Stimulated activated CD4-positive, alpha-beta T cell treated with anti-CD3 and anti-CD28 coated beads, Interleukin-15, amount 100 ng/mL, for 48 hours (primary cell): ENCODE data around the gene CCRL2.

Source experiments
- DNase-seq, 2 donors: peaks; one replicate each; pipeline ENCODE4 v3.0.0-alpha.2; 2020; ENCODE audit warnings: low read depth in 2 of 2

The CCRL2 gene

DNA sequence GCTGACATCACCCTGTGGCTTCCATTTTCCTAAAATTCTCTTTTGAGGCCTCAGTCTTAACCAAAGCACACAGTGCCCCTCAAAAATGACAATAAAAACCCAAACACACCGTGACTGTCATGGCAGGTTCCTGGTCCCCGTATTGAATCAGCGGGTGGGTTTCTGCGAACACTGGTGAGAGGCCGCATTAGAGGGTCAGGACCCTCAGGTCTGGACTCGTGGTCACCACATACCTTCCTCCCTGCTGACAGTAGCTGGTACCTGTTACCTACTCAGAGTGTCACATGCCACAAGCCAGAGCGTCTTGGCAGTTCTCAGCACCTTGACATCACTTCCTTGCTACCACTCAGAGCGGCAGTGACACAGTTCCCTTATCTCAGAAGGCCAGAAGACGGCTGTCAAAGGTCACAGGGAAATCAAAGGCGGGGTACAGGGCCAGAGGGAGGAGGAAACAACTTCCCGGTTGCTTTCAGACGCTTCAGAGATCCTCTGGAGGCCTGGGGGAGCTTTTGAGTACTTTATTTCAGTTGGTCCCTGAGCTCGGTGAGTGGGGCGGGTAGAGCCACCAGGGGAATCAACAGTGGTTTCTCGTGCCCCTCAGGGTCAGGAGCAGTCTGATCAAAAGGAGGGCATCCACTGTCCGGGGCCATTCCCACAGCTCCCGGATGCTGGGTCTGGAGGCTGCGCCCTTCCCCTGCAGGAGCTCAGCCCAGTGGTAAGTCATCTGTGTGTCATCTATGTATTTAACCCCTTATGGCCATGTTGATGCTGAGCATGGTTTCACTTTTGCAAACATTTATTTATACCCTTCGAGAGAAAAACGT, at the start of gene CCRL2, which contains the start of gene CCR5AS:
Gene CCRL2 (plus strand): TSS at position 472 of the 824 bp plus-strand sequence. CDS start 821 bp downstream, outside the sequence.
Gene CCR5AS (minus strand): TSS at position 279 of the 824 bp plus-strand sequence.
- peak; percentile 16 to 22 for DNase-seq

DNA sequence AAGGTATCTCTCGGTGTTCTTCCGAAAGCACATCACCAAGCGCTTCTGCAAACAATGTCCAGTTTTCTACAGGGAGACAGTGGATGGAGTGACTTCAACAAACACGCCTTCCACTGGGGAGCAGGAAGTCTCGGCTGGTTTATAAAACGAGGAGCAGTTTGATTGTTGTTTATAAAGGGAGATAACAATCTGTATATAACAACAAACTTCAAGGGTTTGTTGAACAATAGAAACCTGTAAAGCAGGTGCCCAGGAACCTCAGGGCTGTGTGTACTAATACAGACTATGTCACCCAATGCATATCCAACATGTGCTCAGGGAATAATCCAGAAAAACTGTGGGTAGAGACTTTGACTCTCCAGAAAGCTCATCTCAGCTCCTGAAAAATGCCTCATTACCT, 48.6 kb upstream of the CCRL2 start:
- no peak for DNase-seq

DNA sequence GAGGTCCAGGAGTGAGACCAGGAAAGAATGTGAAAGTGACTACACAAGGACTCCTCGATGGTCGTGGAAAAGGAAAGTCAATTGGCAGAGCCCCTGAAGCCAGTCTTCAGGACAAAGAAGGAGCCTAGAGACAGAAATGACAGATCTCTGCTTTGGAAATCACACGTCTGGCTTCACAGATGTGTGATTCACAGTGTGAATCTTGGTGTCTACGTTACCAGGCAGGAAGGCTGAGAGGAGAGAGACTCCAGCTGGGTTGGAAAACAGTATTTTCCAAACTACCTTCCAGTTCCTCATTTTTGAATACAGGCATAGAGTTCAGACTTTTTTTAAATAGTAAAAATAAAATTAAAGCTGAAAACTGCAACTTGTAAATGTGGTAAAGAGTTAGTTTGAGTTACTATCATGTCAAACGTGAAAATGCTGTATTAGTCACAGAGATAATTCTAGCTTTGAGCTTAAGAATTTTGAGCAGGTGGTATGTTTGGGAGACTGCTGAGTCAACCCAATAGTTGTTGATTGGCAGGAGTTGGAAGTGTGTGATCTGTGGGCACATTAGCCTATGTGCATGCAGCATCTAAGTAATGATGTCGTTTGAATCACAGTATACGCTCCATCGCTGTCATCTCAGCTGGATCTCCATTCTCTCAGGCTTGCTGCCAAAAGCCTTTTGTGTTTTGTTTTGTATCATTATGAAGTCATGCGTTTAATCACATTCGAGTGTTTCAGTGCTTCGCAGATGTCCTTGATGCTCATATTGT, 47.1 kb upstream of the CCRL2 start:
- peak; percentile 21 to 30 for DNase-seq

- DNase-seq = no peak
Observed at GRCh38 chr3:46360907-46361306, 46.2 kb upstream of the CCRL2 start.

GRCh38 chr3:46361408-46362283, 45.4 kb upstream of the CCRL2 start:
- DNase-seq = no peak

- DNase-seq = no peak
Observed at GRCh38 chr3:46365041-46365440, 42.0 kb upstream of the CCRL2 start.

DNA sequence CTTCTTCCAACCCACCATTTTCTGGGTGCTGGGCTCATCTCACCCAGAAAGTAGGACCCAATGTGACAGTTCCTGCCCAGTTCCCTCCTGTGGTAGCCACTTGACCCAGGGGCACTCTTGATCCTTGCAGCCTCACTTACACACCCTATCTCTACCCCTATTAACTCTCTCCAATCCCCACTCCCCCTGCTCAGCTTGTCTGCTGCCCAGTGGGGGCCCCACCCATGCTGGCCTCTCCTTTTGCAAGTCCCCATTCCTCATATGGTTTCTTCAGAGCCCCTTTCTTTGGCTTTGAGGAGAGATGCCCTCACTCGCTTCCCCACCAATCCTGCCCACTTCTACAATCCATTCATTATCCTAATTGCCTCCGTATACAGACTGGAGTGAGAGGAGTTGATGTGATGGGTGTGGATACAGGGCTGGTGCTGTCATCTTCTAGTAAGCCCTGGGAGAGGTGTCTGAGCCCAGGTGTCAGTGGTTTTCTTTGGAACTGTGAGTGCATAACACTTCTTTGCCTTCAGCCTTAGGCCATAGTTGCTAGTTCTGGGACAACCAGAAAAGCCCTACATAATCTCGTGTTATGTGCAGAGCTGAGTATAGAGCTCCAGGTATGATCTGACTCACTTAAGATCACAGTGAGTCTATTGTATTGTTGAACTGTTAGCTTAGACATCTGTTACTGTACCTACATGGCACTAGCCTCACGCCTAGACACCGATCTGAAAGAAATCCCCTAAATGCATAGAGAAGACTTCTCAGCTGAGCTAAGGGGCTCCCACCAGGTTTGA, 41.1 kb upstream of the CCRL2 start:
- no peak for DNase-seq

DNA sequence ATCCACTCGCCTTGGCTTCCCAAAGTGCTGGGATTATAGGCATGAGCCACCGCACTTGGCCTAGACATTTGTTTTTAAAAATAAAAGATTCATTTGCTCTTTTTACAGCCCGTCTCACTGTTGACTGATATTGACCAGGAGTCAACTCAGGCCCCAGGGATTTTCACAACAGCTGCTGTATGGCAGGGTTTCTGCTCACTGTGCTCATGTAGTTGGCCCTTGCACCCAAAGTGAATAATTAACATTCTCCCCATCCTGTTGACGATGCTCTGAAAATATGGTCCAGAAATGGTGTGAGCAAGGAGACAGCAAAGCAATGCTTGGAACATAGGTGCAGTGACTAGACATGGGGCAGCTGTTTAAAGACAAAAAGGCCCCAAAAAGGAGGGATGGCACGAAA, 39.2 kb upstream of the CCRL2 start:
- DNase-seq = no peak

GRCh38 chr3:46368569-46368968, 38.5 kb upstream of the CCRL2 start:
- peak; percentile 35 to 43 for DNase-seq

DNA sequence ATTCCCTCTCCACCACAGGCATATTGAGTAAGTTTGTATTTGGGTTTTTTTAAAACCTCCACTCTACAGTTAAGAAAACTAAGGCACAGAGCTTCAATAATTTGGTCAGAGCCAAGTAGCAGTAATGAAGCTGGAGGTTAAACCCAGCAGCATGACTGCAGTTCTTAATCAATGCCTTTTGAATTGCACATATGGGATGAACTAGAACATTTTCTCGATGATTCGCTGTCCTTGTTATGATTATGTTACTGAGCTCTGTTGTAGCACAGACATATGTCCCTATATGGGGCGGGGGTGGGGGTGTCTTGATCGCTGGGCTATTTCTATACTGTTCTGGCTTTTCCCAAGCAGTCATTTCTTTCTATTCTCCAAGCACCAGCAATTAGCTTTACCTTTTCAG, 37.9 kb upstream of the CCRL2 start:
- no peak for DNase-seq

GRCh38 chr3:46369675-46370132, 37.4 kb upstream of the CCRL2 start:
- peak; percentile 35 to 40 for DNase-seq

DNA sequence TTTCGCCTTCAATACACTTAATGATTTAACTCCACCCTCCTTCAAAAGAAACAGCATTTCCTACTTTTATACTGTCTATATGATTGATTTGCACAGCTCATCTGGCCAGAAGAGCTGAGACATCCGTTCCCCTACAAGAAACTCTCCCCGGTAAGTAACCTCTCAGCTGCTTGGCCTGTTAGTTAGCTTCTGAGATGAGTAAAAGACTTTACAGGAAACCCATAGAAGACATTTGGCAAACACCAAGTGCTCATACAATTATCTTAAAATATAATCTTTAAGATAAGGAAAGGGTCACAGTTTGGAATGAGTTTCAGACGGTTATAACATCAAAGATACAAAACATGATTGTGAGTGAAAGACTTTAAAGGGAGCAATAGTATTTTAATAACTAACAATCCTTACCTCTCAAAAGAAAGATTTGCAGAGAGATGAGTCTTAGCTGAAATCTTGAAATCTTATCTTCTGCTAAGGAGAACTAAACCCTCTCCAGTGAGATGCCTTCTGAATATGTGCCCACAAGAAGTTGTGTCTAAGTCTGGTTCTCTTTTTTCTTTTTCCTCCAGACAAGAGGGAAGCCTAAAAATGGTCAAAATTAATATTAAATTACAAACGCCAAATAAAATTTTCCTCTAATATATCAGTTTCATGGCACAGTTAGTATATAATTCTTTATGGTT, 36.1 kb upstream of the CCRL2 start, which contains the start of gene CCR5:
Gene CCR5 (plus strand): TSS at position 108 of the 680 bp plus-strand sequence. CDS start 1,957 bp downstream, outside the sequence.
- DNase-seq = no peak

DNA sequence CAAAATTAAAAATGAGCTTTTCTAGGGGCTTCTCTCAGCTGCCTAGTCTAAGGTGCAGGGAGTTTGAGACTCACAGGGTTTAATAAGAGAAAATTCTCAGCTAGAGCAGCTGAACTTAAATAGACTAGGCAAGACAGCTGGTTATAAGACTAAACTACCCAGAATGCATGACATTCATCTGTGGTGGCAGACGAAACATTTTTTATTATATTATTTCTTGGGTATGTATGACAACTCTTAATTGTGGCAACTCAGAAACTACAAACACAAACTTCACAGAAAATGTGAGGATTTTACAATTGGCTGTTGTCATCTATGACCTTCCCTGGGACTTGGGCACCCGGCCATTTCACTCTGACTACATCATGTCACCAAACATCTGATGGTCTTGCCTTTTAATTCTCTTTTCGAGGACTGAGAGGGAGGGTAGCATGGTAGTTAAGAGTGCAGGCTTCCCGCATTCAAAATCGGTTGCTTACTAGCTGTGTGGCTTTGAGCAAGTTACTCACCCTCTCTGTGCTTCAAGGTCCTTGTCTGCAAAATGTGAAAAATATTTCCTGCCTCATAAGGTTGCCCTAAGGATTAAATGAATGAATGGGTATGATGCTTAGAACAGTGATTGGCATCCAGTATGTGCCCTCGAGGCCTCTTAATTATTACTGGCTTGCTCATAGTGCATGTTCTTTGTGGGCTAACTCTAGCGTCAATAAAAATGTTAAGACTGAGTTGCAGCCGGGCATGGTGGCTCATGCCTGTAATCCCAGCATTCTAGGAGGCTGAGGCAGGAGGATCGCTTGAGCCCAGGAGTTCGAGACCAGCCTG, 35.3 kb upstream of the CCRL2 start:
- no peak for DNase-seq

- DNase-seq = no peak
Observed at GRCh38 chr3:46372492-46373359, 34.3 kb upstream of the CCRL2 start.

- no peak for DNase-seq
Observed at GRCh38 chr3:46374755-46375154, 32.3 kb upstream of the CCRL2 start.

- no peak for DNase-seq
Observed at GRCh38 chr3:46375218-46375617, 31.8 kb upstream of the CCRL2 start.

- no peak for DNase-seq
Observed at GRCh38 chr3:46375814-46376213, 31.2 kb upstream of the CCRL2 start.

DNA sequence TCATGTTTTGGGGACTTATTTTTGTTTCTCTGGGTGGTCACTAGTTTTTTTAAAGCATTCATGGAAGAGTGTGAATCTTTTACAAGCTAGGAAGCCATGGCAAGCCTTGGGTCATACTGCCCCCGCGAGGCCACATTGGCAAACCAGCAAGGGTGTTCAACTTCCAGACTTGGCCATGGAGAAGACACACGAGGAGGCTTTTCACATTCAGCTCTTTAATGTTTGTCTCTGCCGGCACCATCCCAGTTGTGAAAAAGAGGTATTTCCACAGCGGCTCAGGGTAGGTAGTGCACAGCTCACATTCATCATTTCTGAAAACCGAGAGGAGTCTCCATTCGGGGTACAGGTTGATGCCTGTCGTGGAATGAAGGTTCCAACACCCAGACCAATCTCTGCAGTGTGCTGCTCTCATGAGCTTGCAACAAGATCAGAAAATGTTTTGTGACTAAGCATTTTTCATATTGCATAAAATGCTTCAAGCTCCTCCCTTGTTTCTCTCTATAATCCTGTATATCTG, 28.6 kb upstream of the CCRL2 start:
- DNase-seq = peak; percentile 43 to 57
